LoVo (cell line): ENCODE data around the gene MKRN2.
"Not testable (repeated sequence)": the region's sequence is repeated elsewhere in the genome, so short reads cannot be mapped to it uniquely, and the experiment has no call there.

Experiments used
- DNase-seq: peaks from one replicate; pipeline ENCODE4 v3.0.0-alpha.2; 2016; ENCODE audit warnings: low spot score

MKRN2 gene

DNA sequence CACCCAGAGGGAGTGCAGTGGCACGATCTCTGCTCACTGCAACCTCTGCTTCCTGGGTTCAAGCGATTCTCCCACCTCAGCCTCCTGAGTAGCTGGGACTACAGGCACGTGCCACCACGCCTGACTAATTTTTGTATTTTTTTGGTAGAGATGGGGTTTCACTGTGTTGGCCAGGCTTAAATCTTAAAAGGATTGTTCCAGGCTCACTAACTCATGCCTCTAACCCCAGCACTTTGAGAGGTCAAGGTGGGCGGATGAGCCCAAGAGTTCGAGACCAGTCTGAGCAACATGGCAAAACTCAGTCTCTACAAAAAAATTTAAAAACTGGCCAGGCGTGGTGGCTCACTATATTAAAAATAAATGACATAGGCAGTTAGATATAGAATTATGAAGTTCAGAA lies 74.0 kb downstream of the MKRN2 start:
- not testable (repeated sequence) for DNase-seq

DNA sequence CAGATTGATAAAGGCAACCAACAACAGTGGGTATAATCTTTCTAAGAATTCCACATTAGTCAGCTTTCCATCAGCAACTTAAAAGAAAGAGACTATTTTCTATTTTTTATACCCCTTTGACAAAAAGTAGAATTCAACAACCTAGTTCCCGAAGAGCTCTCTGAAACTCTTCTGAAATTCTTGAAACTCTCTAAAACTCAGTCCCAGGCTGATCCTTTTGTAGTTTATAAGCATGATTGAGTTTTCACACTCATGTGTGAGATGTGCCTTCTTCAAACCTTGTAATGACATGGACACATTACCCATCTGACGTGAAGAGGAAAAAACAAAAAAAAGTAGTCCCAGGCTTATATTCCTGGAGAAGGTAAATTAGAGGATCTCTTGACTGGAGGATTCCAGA lies 75.6 kb downstream of the MKRN2 start:
- no peak for DNase-seq

DNA sequence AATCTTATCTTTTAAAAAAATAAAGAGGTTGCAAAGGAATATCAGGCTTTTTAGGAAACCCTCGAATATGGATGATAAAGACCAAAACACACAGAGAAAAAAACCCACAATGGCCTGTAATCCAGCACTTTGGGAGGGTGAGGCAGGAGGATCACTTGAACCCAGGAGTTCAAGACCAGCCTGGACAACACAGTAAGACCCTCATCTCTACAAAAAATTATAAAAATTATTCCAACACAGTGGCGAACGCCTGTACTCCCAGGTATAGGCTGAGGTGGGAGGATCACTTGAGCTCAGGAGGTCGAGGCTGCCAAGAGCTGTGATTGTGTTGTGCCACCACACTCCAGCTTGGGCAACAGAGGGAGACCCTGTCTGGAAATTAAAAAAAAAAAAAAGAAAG lies 76.2 kb downstream of the MKRN2 start:
- DNase-seq = no peak
